ENCODE results near the gene TOPORS.

Gene TOPORS

GRCh38 chr9:32545884-32546283, 6.5 kb downstream of the TOPORS start:
- Histone ChIP-seq H3K36me3 (ENCODE audit: insufficient read depth) (no peaks in the 10 kb centered on the region), H3K79me2 (ENCODE audit: insufficient read depth, low read depth) (peaks cover 49% of the 10 kb centered on the region; the same call in 1 of the 2 replicates), H4K20me1 (ENCODE audit: insufficient read depth) (0 out of 2 replicates have a peak, but pooled peaks cover 2% of the 10 kb centered on the region), H3K4me1 (ENCODE audit: low read depth, poor library complexity, severe bottlenecking) (peaks cover 7% of the 10 kb centered on the region), H3K9ac (no peak overlapping the region), H3K27ac (no peak overlapping the region), H3K4me3 (IDR thresholded peaks at IDR 0.05; ENCODE audit: insufficient read depth, low read depth, low read length) (no peak overlapping the region), H3K4me2 (no peak overlapping the region), H3K27me3 (ENCODE audit: insufficient read depth, low read depth) (no peaks in the 10 kb centered on the region), H2AFZ (ENCODE audit: low read depth) (no peak overlapping the region)
- no peak for TF ChIP-seq CTCF (conservative IDR thresholded peaks at IDR 0.05; ENCODE audit: low read depth, low read length)

GRCh38 chr9:32543047-32543446, 9.3 kb downstream of the TOPORS start:
- no peak overlapping the region for H3K4me2 ChIP-seq
- H3K79me2 ChIP-seq (ENCODE audit: insufficient read depth, low read depth) = peaks cover 26% of the 10 kb centered on the region; the same call in 1 of the 2 replicates
- H4K20me1 ChIP-seq (ENCODE audit: insufficient read depth) = no peaks in the 10 kb centered on the region
- no peak overlapping the region for H3K27ac ChIP-seq
- H3K9ac ChIP-seq = no peak overlapping the region
- H3K4me1 ChIP-seq (ENCODE audit: low read depth, poor library complexity, severe bottlenecking) = no peaks in the 10 kb centered on the region
- H2AFZ ChIP-seq (ENCODE audit: low read depth) = no peak overlapping the region
- H3K4me3 ChIP-seq (IDR thresholded peaks at IDR 0.05; ENCODE audit: insufficient read depth, low read depth, low read length) = no peak overlapping the region
- H3K27me3 ChIP-seq (ENCODE audit: insufficient read depth, low read depth) = no peaks in the 10 kb centered on the region
- H3K36me3 ChIP-seq (ENCODE audit: insufficient read depth) = no peaks in the 10 kb centered on the region
- TF ChIP-seq CTCF (conservative IDR thresholded peaks at IDR 0.05; ENCODE audit: low read depth, low read length) = no peak

- no peaks in the 10 kb centered on the region for H3K27me3 ChIP-seq (ENCODE audit: insufficient read depth, low read depth)
- H3K9ac ChIP-seq = no peak overlapping the region
- no peaks in the 10 kb centered on the region for H3K4me1 ChIP-seq (ENCODE audit: low read depth, poor library complexity, severe bottlenecking)
- TF ChIP-seq CTCF (conservative IDR thresholded peaks at IDR 0.05; ENCODE audit: low read depth, low read length) = no peak
- H3K79me2 ChIP-seq (ENCODE audit: insufficient read depth, low read depth) = no peaks in the 10 kb centered on the region
- no peak overlapping the region for H3K27ac ChIP-seq
- H2AFZ ChIP-seq (ENCODE audit: low read depth) = no peak overlapping the region
- H3K4me2 ChIP-seq = no peak overlapping the region
- H3K36me3 ChIP-seq (ENCODE audit: insufficient read depth) = no peaks in the 10 kb centered on the region
- no peak overlapping the region for H3K4me3 ChIP-seq (IDR thresholded peaks at IDR 0.05; ENCODE audit: insufficient read depth, low read depth, low read length)
- H4K20me1 ChIP-seq (ENCODE audit: insufficient read depth) = no peaks in the 10 kb centered on the region
Measured at GRCh38 chr9:32533816-32534215, 18.6 kb downstream of the TOPORS start.

GRCh38 chr9:32533336-32533735, 19.1 kb downstream of the TOPORS start:
- Histone ChIP-seq H3K9ac (no peak overlapping the region), H3K4me1 (ENCODE audit: low read depth, poor library complexity, severe bottlenecking) (no peaks in the 10 kb centered on the region), H2AFZ (ENCODE audit: low read depth) (no peak overlapping the region), H3K27ac (no peak overlapping the region), H3K79me2 (ENCODE audit: insufficient read depth, low read depth) (no peaks in the 10 kb centered on the region), H3K4me2 (no peak overlapping the region), H3K36me3 (ENCODE audit: insufficient read depth) (no peaks in the 10 kb centered on the region), H3K4me3 (IDR thresholded peaks at IDR 0.05; ENCODE audit: insufficient read depth, low read depth, low read length) (no peak overlapping the region), H3K27me3 (ENCODE audit: insufficient read depth, low read depth) (no peaks in the 10 kb centered on the region), H4K20me1 (ENCODE audit: insufficient read depth) (no peaks in the 10 kb centered on the region)
- TF ChIP-seq CTCF (conservative IDR thresholded peaks at IDR 0.05; ENCODE audit: low read depth, low read length) = no peak

All from KMS-11 (cell line).